Lung (tissue), 12 donors: ENCODE results near the gene FER. TPM values are rescaled to one million over a fixed set of nuclear protein-coding genes. Genes with fewer than 3 reads are reported as not detected.
A peak's percentile ranks its signal among the peaks of the same experiment; 100 is the strongest.

Experiments used
- ATAC-seq: fragments of 200-7000 bp; cut with Tn5 transposase; one replicate; pipeline ENCODE4 v1.9.1; 2020; ENCODE audit warnings: moderate number of reproducible peaks; ENCODE audit not compliant: insufficient read depth, low FRiP score
- DNase-seq, 3 donors: peaks; one replicate each; pipeline ENCODE4 v3.0.0-alpha.2; 2013 to 2017
- H3K27ac ChIP-seq, 2 donors: one replicate each; pipeline ENCODE4 v1.5.1; 2013; ENCODE audit warnings: mild to moderate bottlenecking in 2 of 2, moderate library complexity in 2 of 2, control low read depth in 1 of 2, inconsistent platforms in 1 of 2, low read depth in 1 of 2, low read length in 1 of 2
- H3K27me3 ChIP-seq, 3 donors: one replicate each; pipeline ENCODE4 v1.5.1; 2013; ENCODE audit warnings: low read length in 2 of 3; ENCODE audit not compliant: control insufficient read depth in 3 of 3, insufficient read depth in 3 of 3
- H3K36me3 ChIP-seq, 4 donors: one replicate each; pipeline ENCODE4 v1.5.1; 2013; ENCODE audit warnings: low read length in 4 of 4, mild to moderate bottlenecking in 1 of 4, moderate library complexity in 1 of 4; ENCODE audit not compliant: control insufficient read depth in 4 of 4, insufficient read depth in 4 of 4
- H3K4me1 ChIP-seq, 5 donors: one replicate each; pipeline ENCODE4 v1.5.1; 2013; ENCODE audit warnings: low read length in 5 of 5, mild to moderate bottlenecking in 2 of 5, moderate library complexity in 1 of 5; ENCODE audit not compliant: control insufficient read depth in 5 of 5, insufficient read depth in 5 of 5
- H3K4me3 ChIP-seq: one replicate; pipeline ENCODE4 v1.5.1; 2013; ENCODE audit warnings: mild to moderate bottlenecking, control low read depth, moderate library complexity
- H3K9ac ChIP-seq, 2 donors: one replicate each; pipeline ENCODE4 v1.5.1; 2013; ENCODE audit warnings: low read length in 2 of 2, control low read depth in 1 of 2; ENCODE audit not compliant: insufficient read depth in 1 of 2
- H3K9me3 ChIP-seq, 4 donors: one replicate each; pipeline ENCODE4 v1.5.1; 2013; ENCODE audit warnings: low read length in 3 of 4, mild to moderate bottlenecking in 1 of 4, moderate library complexity in 1 of 4; ENCODE audit not compliant: control insufficient read depth in 4 of 4, insufficient read depth in 3 of 4
- WGBS, 2 donors: extraction: QIAGEN DNeasy Blood & Tissue Kit; methylation state at CpG; one replicate each; pipeline ENCODE4 v1.1.7; 2013; 5-methylcytosine and 5-hydroxymethylcytosine counted together
- polyA plus RNA-seq, 2 donors: library from polyadenylated mRNA; stranded (reverse); fragments of 200-250 nt; gene quantifications; one replicate each; pipeline ENCODE4 v1.2.1, GENCODE V29; 2013
- total RNA-seq, 2 donors: library from RNA; depleted of rRNA in 1 of 2; stranded (reverse); fragments of >200 nt in 1 of 2; gene quantifications; one replicate each; pipeline ENCODE4 v1.2.1, GENCODE V29; 2014 to 2021
- TF ChIP-seq, protein P1 (sequence below): IDR thresholded peaks from 2 replicates; pipeline ENCODE4 v1.5.1; 2012; ENCODE audit warnings: mild to moderate bottlenecking; ENCODE audit errors: control extremely low read depth, extremely low read depth
- donor health status: control.
- donor health status: control.
- donor health status: Bipolar disorder and iron deficiency.
- donor health status: healthy.
- donor health status: DM: yes; HTN: yes; CAD: no.

FER gene
- total and polyA plus RNA-seq, 4 donors: 2.6 to 88.6 (median 12.2) TPM

GRCh38 chr5:109038209-109038840, 290.6 kb downstream of the FER start:
- Histone ChIP-seq H3K9ac (no peak overlapping the region), H3K4me3 (no peak overlapping the region), H3K9me3 (no peaks in the 10 kb centered on the region), H3K4me1 (peaks cover 0 to 2% (median 0%) of the 10 kb centered on the region in 5 donors), H3K36me3 (no peaks in the 10 kb centered on the region), H3K27ac (no peak overlapping the region), H3K27me3 (no peaks in the 10 kb centered on the region)
- TF ChIP-seq, protein P1, sequence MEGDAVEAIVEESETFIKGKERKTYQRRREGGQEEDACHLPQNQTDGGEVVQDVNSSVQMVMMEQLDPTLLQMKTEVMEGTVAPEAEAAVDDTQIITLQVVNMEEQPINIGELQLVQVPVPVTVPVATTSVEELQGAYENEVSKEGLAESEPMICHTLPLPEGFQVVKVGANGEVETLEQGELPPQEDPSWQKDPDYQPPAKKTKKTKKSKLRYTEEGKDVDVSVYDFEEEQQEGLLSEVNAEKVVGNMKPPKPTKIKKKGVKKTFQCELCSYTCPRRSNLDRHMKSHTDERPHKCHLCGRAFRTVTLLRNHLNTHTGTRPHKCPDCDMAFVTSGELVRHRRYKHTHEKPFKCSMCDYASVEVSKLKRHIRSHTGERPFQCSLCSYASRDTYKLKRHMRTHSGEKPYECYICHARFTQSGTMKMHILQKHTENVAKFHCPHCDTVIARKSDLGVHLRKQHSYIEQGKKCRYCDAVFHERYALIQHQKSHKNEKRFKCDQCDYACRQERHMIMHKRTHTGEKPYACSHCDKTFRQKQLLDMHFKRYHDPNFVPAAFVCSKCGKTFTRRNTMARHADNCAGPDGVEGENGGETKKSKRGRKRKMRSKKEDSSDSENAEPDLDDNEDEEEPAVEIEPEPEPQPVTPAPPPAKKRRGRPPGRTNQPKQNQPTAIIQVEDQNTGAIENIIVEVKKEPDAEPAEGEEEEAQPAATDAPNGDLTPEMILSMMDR: no peak
- WGBS, 2 donors: 84 to 94% methylated on average over 2 of the region's 2 CpGs
- no peak for DNase-seq
- no peak for ATAC-seq

DNA sequence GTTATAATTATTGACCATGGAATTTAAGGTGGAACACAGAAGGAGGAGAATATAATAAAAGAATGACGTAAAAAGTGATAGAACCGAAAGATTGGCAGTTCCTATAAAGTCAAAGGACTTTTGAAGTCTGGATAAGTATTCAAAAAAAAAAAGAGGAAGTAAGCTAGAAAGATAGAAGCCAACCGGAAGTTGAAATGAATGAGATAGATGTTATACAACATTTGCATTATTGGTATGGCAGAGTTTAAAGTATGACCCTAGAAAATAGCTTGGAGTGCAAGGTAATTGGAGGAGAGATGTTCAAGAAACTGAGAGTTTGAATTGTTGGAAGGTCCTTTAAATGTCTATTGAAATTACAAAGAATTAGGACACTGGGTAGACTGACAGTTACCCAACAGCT, 293.6 kb downstream of the FER start:
- Histone ChIP-seq H3K27me3 (no peaks in the 10 kb centered on the region), H3K4me3 (no peak overlapping the region), H3K9me3 (no peaks in the 10 kb centered on the region), H3K9ac (no peak overlapping the region), H3K27ac (no peak overlapping the region), H3K36me3 (no peaks in the 10 kb centered on the region), H3K4me1 (peaks cover 0 to 4% (median 0%) of the 10 kb centered on the region in 5 donors)
- TF ChIP-seq, protein P1: no peak
- no peak for ATAC-seq
- DNase-seq: no peak
- 49 to 74% methylated on average over 3 of the region's 3 CpGs for WGBS, 2 donors

DNA sequence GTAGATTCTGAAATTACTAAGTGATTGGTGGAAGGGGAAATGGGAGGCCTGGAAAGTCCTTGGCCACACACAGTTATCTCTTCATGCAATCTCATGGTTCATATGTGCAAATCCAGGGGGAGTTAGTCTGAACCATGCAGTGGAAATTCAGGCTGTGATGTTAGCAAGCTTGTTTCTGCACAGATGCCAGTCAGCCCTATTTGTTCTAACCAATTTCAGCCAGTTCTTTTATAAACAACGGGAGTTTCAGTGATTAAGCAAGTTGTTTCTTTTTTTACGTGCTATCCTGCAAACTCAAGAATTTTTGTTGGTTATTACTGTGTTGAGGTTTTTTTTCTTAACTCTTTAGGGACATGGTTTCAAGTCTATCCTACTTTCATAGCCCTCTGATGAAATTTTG, 298.0 kb downstream of the FER start:
- Histone ChIP-seq H3K36me3 (peaks cover 0 to 2% (median under 1%) of the 10 kb centered on the region in 4 donors), H3K9me3 (peaks cover 0 to 2% (median 0%) of the 10 kb centered on the region in 4 donors), H3K4me1 (peaks cover 0 to 16% (median 2%) of the 10 kb centered on the region in 5 donors), H3K4me3 (no peak overlapping the region), H3K9ac (no peak overlapping the region), H3K27me3 (no peaks in the 10 kb centered on the region), H3K27ac (no peak overlapping the region)
- TF ChIP-seq, protein P1: no peak
- ATAC-seq (no peak), DNase-seq (peak in 2 of 3 donors; percentile 62 to 75)
- WGBS, 2 donors: 63 to 85% methylated on average over 2 of the region's 2 CpGs
